CD4-positive, alpha-beta T cell treated with Interleukin-17A for 1 hour (primary cell): ENCODE results near the gene CSNK1G3.
A peak's percentile ranks its signal among the peaks of the same experiment; 100 is the strongest.
"Not testable (repeated sequence)": the region's sequence is repeated elsewhere in the genome, so short reads cannot be mapped to it uniquely, and the experiment has no call there.

Source experiments
- DNase-seq: peaks from one replicate; pipeline ENCODE4 v3.0.0-alpha.2; 2020

Gene CSNK1G3

GRCh38 chr5:123561230-123561629 lies 49.3 kb downstream of the CSNK1G3 start:
- no peak for DNase-seq

DNA sequence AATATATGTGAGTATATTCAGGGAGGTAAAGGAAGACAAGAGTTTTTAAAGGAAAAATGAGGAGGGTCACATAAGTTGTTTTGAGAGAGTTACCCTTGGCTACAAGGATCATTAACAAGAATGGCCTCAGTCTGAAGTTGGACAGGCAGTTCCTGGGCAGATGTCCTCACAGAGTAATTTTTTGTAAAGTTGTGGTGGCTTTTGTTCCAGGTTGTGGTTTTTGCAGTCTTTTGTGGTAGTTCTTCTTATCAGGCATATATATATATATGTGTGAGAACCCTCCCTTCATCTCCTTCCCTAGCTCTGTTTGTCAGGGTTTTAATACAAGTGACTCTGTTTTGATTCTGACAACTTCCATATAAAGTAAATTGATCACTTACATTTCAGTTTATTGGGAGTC lies 60.0 kb downstream of the CSNK1G3 start:
- DNase-seq = no peak

DNA sequence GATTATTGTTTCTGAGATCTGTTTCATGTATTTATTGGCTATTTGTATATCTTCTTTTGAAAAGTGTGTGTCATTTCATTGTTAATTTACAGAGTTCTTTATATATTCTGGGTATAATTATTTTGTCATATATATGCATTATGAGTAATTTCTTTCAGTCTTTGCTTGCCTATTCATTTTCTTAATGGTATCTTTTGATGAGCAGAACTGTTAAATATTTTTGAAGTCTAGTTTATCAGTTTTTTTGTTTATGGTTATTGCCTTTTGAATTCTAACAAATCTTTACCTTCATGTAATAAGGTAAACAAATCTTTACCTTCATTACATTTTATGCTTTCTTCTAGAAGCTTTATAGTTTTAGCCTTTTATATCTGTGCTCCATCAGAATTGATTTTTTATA lies 66.4 kb downstream of the CSNK1G3 start:
- no peak for DNase-seq

GRCh38 chr5:123579410-123579809 lies 67.4 kb downstream of the CSNK1G3 start:
- no peak for DNase-seq

- no peak for DNase-seq
Measured at GRCh38 chr5:123582550-123583285, 70.7 kb downstream of the CSNK1G3 start.

DNA sequence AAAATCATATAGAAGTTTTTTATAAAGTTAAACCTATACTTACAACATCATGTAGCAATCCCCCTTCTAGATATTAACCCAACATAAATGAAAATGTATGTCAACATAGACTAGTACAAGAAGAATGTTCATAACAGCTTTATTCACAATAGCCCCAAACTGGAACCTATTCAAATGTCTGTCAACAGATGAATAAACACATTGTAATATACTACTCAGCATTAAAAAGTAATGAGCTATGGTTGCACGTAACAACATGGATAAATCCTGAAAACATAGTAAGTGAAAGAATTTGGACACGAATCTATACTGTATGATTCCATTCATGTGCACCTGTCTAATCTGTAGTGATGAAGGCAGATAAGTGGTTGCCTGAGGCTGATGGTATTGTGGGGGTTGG lies 73.9 kb downstream of the CSNK1G3 start:
- no peak for DNase-seq

DNA sequence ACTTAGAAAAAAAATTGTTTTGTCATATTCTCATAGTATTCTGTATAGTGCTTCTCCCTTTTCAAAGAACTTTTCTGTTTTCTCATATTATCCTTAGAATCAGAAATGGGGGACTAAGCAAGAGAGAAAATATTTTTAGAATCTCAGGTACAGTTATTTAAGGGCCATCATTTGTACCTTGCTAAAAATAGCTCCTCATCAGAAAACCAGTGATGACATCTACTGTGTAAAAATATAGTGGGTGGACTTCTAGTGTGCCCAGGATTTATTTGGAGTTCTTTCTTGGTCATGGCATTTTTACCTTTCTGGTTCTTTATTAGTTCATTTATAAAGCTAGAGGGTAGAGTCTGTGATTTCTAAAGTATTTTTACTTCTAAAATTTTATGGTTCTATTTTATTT lies 82.5 kb downstream of the CSNK1G3 start:
- no peak for DNase-seq

DNA sequence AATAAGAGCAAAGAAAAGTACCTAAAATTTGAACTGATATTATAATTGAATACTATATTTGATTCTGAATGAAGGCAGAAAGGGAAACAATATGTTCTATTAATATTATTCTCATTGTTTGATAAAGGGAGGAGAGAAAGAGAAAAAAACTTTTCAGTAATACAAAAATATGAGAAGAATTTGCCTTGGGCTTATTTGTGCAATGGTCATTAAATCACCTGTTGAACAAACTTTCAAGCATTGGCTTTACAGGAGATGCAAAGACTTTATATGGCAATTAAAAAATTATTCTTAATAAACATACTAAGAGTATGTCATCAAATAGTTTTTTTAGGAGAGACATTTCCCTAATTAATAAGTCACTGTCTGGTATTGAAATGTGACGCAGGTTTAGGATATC lies 85.0 kb downstream of the CSNK1G3 start:
- DNase-seq = no peak

DNA sequence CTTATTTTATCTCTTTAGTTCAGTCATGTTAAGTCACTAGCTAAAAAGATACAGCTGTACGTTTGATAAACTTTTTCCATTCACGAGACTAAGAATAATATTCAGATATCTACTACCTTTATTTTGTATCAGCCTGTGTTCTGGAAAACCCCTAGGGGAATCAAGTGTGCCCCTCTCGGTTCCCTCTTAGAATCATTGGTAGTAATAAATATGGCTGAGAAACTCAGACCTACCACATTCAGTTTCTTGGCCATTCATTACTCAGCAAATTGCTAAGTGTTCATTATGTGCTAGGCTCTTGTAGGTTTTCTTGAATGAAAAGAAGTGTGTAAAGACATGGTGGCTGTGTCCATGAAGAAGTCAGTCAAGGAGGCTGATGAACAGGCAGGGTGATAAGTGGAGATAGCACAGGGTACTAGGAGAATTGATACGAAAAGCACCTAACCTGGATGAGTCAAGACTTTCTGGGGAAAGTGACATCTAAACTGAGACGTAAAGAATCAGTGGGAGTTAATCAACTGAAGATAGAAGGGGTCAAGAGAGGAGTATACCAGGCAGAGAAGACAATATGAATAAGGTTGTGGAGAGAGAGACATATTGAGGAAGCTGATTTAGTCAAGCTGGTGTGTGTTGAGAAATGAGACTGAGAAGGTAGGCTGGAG lies 86.2 kb downstream of the CSNK1G3 start:
- DNase-seq = no peak

- DNase-seq = no peak
Measured at GRCh38 chr5:123599171-123599570, 87.2 kb downstream of the CSNK1G3 start.

DNA sequence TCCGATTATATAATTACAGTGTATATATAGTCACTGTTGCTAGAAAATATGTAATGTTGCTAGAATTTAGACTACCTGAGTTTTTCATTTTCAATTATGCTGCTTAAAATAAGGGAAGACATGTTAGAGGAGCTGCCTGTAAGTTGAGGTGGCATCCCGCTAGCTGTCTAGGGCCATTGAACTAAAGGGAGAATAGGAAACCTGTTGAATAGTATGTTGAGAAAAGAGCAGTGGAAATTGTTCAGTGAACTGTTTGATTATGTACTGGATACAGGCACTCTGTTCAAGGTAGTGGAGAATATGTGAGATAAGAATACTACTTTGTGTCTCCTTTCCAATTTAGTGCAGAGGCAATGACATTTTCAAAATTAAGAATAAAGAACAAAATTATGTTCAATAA lies 89.6 kb downstream of the CSNK1G3 start:
- no peak for DNase-seq

DNA sequence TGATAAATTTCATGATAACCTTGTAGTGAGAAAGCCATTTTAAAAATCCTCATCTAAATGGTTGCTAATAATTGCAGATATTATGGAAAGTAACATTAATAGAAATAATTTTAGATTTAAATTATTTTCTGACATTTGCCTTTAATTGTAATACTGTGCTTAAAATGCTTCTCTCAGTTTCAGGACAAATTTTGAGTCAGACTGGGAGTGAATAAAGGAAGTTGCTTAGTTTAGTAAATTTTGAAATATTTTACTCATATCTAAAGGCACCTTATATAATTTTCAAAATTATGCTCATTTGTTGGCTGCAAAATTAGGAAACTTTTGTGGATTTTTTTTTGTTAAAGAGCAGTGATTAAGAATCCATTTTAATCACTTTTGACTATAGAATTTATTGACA lies 93.8 kb downstream of the CSNK1G3 start:
- DNase-seq = no peak

DNA sequence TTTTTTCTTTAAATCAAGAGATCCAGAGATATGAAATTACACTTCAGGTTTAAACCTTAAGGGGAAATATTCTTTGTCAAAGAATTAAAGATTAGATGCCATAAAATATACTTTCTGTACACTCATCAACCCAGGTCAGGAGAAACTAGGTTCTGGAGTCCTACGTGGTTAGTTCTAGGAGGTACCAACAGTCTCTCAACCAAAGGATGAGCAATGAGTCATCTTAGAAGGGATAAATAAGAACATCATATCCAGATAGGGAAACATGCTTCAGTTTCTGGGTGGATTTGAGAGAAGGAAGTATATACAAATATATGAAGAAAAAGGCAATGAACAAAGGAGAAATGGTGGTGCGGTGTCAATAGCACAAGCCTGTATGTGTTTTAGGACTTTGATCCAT lies 98.2 kb downstream of the CSNK1G3 start:
- DNase-seq = no peak

DNA sequence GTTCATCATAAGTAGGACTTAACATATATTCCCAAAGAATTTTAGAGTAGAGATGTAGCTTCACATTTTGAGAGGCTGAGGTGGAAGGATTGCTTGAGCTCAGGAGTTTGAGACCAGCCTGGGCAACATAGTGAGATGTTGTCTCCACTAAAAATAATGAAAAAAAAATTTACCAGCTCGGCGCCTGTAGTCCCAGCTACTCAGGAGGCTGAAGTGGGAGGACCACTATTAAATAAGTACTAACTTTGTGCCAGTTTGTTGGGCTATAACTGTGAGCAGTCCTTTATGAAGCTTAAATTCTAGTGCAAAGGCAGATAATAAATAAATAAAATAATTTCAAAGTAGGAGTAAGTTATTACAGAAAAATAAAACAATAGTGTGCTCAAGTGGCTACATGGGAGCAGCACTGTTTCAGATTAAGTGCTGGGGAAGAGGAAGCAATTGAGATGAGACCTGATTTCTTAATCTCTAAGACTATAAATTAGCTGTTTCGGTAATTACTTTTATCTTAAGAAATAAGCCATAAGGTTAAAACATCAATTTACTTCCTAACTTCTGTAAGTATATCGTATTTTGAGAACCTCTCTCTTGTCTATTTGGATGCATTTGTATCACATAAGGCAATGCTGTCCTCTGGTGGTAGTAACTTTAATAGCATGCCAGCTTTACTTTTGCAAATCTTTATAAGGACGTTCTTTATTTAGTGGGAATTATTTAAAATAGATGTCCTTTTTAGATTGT lies 98.9 kb downstream of the CSNK1G3 start:
- peak; percentile 68 for DNase-seq

GRCh38 chr5:123611406-123611709 lies 99.4 kb downstream of the CSNK1G3 start:
- DNase-seq = no peak

DNA sequence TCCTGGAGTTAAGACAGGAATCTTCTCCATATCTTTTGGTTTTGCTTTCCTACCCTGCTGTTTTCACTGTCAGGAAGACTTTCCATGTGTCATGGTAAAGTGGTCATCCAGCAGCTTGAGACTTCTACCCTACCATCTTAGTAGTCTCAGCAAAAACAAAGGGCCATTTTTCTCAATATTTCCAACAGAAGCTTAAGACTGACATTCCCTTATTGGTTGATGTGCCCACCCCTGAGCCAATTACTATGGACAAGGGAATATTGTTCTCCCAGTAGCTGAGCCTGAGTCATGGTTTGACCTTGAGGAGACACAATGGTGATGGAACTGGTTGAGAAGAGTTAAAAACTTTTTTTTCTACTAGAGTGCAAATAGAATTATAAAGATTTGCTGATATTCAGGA lies 105.6 kb downstream of the CSNK1G3 start:
- no peak for DNase-seq

DNA sequence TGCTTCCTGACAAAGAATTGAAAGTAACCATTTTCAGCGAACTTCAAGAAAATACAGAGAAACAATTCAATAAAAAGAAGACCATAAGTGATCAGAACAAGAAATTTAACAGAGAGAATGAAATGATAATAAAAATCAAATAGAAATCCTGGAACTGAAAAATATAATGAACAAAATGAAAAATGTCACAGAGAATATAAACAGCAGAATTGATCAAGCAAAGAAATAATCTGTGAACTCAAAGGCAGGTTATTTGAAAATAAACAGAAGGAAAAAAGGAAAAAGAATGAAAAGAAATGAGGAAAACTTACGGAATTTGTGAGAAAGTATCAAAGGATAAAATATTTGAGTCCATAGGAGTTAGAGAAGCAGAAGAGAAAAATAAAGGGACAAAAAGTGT lies 114.1 kb downstream of the CSNK1G3 start:
- DNase-seq = no peak

GRCh38 chr5:123628860-123629544 lies 117.0 kb downstream of the CSNK1G3 start:
- DNase-seq = no peak

DNA sequence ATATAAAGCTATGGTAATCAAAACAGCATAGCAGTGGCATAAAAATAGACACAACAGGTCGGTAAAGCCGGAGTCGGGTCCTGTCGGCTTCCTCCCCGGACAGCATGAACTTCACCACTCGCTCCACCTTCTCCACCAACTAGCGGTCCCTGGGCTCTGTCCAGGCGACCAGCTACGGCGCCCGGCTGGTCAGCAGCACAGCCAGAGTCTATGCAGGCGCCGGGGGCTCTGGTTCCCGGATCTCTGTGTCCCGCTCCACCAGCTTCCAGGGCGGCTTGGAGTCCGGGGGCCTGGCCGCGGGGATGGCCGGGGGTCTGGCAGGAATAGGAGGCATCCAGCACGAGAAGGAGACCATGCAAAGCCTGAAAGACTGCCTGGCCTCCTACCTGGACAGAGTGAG lies 124.0 kb downstream of the CSNK1G3 start:
- DNase-seq = no peak

GRCh38 chr5:123637028-123637427 lies 125.1 kb downstream of the CSNK1G3 start:
- DNase-seq = not testable (repeated sequence)

DNA sequence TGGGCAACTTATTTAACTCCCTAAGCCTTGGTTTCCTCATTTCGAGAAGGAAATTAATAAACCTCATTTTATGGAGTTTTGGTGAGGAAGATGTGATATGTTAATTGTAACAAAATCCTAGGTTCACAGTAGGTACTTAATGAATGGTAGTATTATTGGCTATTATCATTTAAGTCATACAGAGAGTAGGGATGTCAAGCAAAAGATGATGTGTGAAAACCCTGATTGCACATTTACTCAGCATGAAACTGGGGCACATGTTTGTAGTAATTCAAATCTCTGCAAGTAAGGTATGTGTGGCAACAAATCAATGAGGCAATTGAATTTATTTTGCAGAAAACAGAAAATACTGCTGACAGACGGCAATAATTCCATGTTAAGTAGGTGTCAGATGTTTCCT lies 127.3 kb downstream of the CSNK1G3 start:
- no peak for DNase-seq

DNA sequence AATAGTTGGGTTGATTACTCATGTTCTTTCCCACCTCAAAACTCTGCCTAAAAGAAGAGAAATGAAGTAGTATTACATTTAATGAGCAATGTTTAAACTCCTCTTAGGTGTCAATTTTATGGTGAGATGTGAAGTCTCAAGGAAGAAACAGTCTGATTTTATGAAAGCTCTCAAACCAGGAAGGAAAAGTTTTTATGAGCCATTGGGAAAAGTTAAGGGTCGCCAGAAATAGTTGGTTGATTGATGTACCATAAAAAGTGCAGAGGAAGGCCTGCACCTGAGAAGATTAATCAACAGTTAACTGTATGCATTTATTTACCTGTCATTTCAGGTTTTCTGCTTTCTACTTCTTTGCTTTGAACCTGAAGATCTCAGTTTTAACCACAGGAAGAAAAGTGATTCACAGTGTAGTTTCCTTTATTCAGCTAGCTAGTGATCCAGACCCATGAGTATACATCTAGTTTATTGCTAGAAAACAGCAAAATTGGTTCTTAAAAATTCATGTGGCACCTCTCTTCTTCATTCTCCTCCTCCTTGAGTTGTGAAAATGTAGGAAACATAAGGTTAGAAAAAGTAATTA lies 133.1 kb downstream of the CSNK1G3 start:
- DNase-seq = no peak

- DNase-seq = no peak
Measured at GRCh38 chr5:123647066-123647465, 135.1 kb downstream of the CSNK1G3 start.
